Measurements from ENCODE around the gene RMRP. TPM values are rescaled to one million over a fixed set of nuclear protein-coding genes. Genes with fewer than 3 reads are reported as not detected.
"Not testable (repeated sequence)": the region's sequence is repeated elsewhere in the genome, so short reads cannot be mapped to it uniquely, and the experiment has no call there.

The RMRP gene
- total RNA-seq, 1 donor from 2014 or later, result 5,239 TPM

- intact Hi-C loops (cut with micrococcal nuclease), result loop anchor here (1.0 to 5.0 kb wide), 13 partner anchors 7 to 1318 kb away; partner anchors contain the start of genes ARHGEF39, CLTA, CREB3 and GBA2
Measured at GRCh38 chr9:35646533-35647265, 11.1 kb downstream of the RMRP start.

GRCh38 chr9:35646153-35646532 lies 11.7 kb downstream of the RMRP start:
- intact Hi-C loops (cut with micrococcal nuclease), result loop anchor here (1.0 to 5.0 kb wide), 10 partner anchors 19 to 1317 kb away; partner anchors contain the start of genes ARHGEF39, CLTA, CREB3 and GBA2

- intact Hi-C loops (cut with micrococcal nuclease), result loop anchor here (1.0 to 5.0 kb wide), 10 partner anchors 19 to 1317 kb away; partner anchors contain the start of genes ARHGEF39, CLTA, CREB3 and GBA2
Measured at GRCh38 chr9:35645736-35646135, 12.1 kb downstream of the RMRP start.

GRCh38 chr9:35643046-35643445 lies 14.8 kb downstream of the RMRP start:
- intact Hi-C loops (cut with micrococcal nuclease), result no loop called here

- intact Hi-C loops (cut with micrococcal nuclease), result not testable (repeated sequence)
Measured at GRCh38 chr9:35641478-35641877, 16.3 kb downstream of the RMRP start.

- intact Hi-C loops (cut with micrococcal nuclease), result not testable (repeated sequence)
Measured at GRCh38 chr9:35640431-35640830, 17.4 kb downstream of the RMRP start.

- intact Hi-C loops (cut with micrococcal nuclease), result loop anchor here (1.0 kb wide), 1 partner anchor 8 kb away; no protein-coding TSS in a partner anchor
Measured at GRCh38 chr9:35639631-35640030, 18.2 kb downstream of the RMRP start.

GRCh38 chr9:35639225-35639624 lies 18.6 kb downstream of the RMRP start:
- intact Hi-C loops (cut with micrococcal nuclease), result loop anchor here (1.0 kb wide), 1 partner anchor 8 kb away; no protein-coding TSS in a partner anchor

GRCh38 chr9:35638751-35639150 lies 19.1 kb downstream of the RMRP start:
- intact Hi-C loops (cut with micrococcal nuclease), result loop anchor here (1.0 kb wide), 1 partner anchor 9 kb away; no protein-coding TSS in a partner anchor

- intact Hi-C loops (cut with micrococcal nuclease), result not testable (repeated sequence)
Measured at GRCh38 chr9:35637427-35637955, 20.3 kb downstream of the RMRP start.

- intact Hi-C loops (cut with micrococcal nuclease), result not testable (repeated sequence)
Measured at GRCh38 chr9:35636877-35637246, 21.0 kb downstream of the RMRP start.

- intact Hi-C loops (cut with micrococcal nuclease), result no loop called here
Measured at GRCh38 chr9:35636135-35636876, 21.5 kb downstream of the RMRP start.

GRCh38 chr9:35635730-35636129 lies 22.1 kb downstream of the RMRP start:
- intact Hi-C loops (cut with micrococcal nuclease), result no loop called here

GRCh38 chr9:35629597-35629996 lies 28.2 kb downstream of the RMRP start:
- intact Hi-C loops (cut with micrococcal nuclease), result no loop called here

GRCh38 chr9:35628389-35628991 lies 29.3 kb downstream of the RMRP start:
- intact Hi-C loops (cut with micrococcal nuclease), result no loop called here

GRCh38 chr9:35627575-35627974 lies 30.2 kb downstream of the RMRP start:
- intact Hi-C loops (cut with micrococcal nuclease), result no loop called here

- intact Hi-C loops (cut with micrococcal nuclease), result loop anchor here (1.0 kb wide), 1 partner anchor 15 kb away; no protein-coding TSS in a partner anchor
Measured at GRCh38 chr9:35619800-35620158, 38.0 kb downstream of the RMRP start.

GRCh38 chr9:35618854-35619799 lies 38.7 kb downstream of the RMRP start:
- intact Hi-C loops (cut with micrococcal nuclease), result loop anchor here (1.0 kb wide), 1 partner anchor 15 kb away; no protein-coding TSS in a partner anchor

GRCh38 chr9:35618325-35618727 lies 39.5 kb downstream of the RMRP start, which contains the start of gene CD72:
Gene CD72, minus strand, starts transcription at chr9:35618413. Its CDS starts 110 bp downstream, at chr9:35618303.
- intact Hi-C loops (cut with micrococcal nuclease), result no loop called here

- intact Hi-C loops (cut with micrococcal nuclease), result loop anchor here (1.0 kb wide), 2 partner anchors 29 to 40 kb away; no protein-coding TSS in a partner anchor
Measured at GRCh38 chr9:35617548-35617947, 40.3 kb downstream of the RMRP start.

Data from T-helper 1 cell treated with Interleukin-12 subunit alpha and Interleukin-12 subunit beta and Interleukin-4 antibody, amounts not matched to agents 30 ng/mL and 1 ng/mL, for 36 hours (primary cell).